ENCODE results near the gene SLC1A5.

GRCh38 chr19:46726971-46727501 lies 61.4 kb downstream of the SLC1A5 start:
- TF ChIP-seq CTCF (IDR thresholded peaks at IDR 0.05) = no peak
- TF ChIP-seq CREM (CRISPR knock-in tag; IDR thresholded peaks at IDR 0.05) = no peak
- no peak for TF ChIP-seq FOXK1 (CRISPR knock-in tag; IDR thresholded peaks at IDR 0.05)
- no peak for TF ChIP-seq ELF4 (CRISPR knock-in tag; IDR thresholded peaks at IDR 0.05; ENCODE audit: low read depth)
- TF ChIP-seq USF2 (CRISPR knock-in tag; IDR thresholded peaks at IDR 0.05) = no peak
